Suppressor macrophage treated with lipopolysaccharide for 4 hours (primary cell): ENCODE measurements around the gene ACAP3.

Experiments used
- DNase-seq: peaks from one replicate; pipeline ENCODE4 v3.0.0-alpha.2; 2020

The ACAP3 gene

DNA sequence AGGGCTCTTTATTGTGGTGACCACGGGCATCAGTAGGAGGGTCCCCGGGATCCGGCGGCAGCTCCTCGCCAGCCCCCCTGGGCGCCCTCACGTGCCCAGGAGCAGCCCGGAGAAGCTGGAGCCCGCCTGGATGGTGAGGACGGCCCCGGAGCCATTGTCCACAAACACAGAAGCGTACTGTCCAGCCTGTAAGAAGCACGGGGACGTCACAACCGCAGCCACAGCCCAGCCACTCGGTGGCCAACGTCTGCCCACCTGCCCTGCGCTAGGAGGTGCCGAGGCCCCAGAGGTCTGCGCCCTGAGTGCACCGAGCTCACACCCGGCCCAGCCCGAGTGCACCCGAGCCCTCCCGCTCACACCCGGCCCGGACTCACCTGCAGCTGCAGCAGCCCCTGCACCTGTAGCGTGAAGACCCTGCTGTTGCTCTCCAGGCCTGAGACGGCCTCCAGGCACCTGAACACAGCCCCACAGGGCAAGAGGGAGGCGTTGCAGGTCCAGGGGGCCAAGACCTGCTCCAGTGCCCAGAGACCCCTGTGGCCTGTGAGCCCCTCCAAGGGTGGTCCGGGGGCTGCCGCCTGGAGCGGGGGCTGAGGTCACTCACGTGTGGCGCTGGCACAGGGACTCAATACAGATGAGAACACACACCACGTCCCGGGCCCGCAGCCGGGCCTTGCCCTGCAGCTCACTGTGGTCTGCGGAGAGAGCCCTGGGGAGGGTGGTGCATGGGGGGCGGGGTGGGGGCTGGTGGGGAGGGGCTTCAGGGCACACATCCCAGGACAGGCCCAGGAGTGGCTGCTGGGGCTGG, 65.1 kb downstream of the ACAP3 start:
- no peak for DNase-seq
